ENCODE results near the gene TRIP12.

DNA sequence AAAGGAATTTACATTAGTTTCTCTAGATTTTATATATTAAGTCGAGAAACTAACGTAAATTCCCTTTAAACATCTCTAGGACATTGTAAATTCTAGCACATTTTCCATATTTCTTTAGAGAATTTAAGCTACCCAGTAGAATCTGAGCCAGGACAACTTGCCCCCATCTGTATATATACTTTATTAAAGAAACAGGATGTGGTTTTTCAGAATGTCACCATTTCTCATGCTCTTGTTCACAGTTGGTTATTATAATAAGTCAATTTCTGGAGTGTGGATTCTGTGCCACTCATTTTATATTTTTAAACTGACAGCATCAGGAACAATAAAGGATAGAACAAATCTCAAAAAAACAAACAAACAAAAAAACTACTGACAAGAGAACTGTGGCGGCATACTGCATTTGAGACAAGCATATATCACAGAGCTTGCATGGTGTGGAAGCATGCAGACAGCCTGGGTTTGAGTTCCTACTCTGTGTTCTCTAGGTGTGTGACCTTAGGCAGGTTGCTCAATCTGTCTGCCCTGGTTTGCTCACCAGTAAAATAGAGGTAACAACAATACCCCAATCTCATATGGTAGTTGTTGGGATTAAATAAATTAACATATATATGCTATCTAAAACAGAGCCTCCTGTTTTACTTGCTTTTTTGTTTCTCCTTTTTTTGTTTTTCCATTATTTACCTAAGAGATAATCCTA lies 146.0 kb downstream of the TRIP12 start:
- TF ChIP-seq POLR2A (IDR thresholded peaks at IDR 0.05; ENCODE audit: low read length) (no peak), GATA1 (IDR thresholded peaks at IDR 0.05; ENCODE audit: low read depth, low read length) (no peak)
